Head of caudate nucleus (tissue), 42 donors: Measurements from ENCODE around the gene SPRYD3.
A peak's percentile ranks its signal among the peaks of the same experiment; 100 is the strongest.

ENCODE experiments used
- DNase-seq, 42 donors: peaks; one replicate each; pipeline versions ENCODE4 v3.0.0 to v3.0.0-alpha.2; 2020 to 2021; ENCODE audit warnings: mixed read lengths in 7 of 42
- intact Hi-C: fragments of 100-400 bp; cut with DNase I; formaldehyde crosslinking; loops from one replicate; pipeline ENCODE4 v1.15.0; 2022

Gene SPRYD3

GRCh38 chr12:53058674-53059433, 20.3 kb downstream of the SPRYD3 start:
- intact Hi-C loops: loop anchor here (5.0 kb wide), 1 partner anchor 38 kb away; the partner anchor contains the start of gene IGFBP6

GRCh38 chr12:53057816-53058500, 21.2 kb downstream of the SPRYD3 start:
- intact Hi-C loops: loop anchor here (5.0 kb wide), 1 partner anchor 39 kb away; the partner anchor contains the start of gene IGFBP6
- peak in 7 of 42 donors; percentile 4 to 36 (median 15) for DNase-seq

More at GRCh38 chr12:53058674-53059433, 20.3 kb downstream of the SPRYD3 start:
- DNase-seq: peak in 6 of 42 donors; percentile 5 to 34 (median 15)

- DNase-seq: peak in 3 of 42 donors; percentile 8 to 19 (median 12)
- intact Hi-C loops: loop anchor here (5.0 kb wide), 1 partner anchor 40 kb away; the partner anchor contains the start of gene IGFBP6
Measured at GRCh38 chr12:53056901-53057300, 22.3 kb downstream of the SPRYD3 start.

- peak in 6 of 42 donors; percentile 9 to 39 (median 24) for DNase-seq
- intact Hi-C loops: loop anchor here (5.0 kb wide), 1 partner anchor 41 kb away; the partner anchor contains the start of gene IGFBP6
Measured at GRCh38 chr12:53056296-53056695, 22.9 kb downstream of the SPRYD3 start.

GRCh38 chr12:53055471-53056266, 23.5 kb downstream of the SPRYD3 start:
- peak in 7 of 42 donors; percentile 4 to 30 (median 15) for DNase-seq
- intact Hi-C loops: loop anchor here (5.0 kb wide), 1 partner anchor 42 kb away; the partner anchor contains the start of gene IGFBP6

GRCh38 chr12:53054112-53054878, 24.9 kb downstream of the SPRYD3 start:
- peak; percentile 94 to 99 (median 98) for DNase-seq
- intact Hi-C loops: no loop called here

- intact Hi-C loops: no loop called here
Measured at GRCh38 chr12:53053218-53054111, 25.7 kb downstream of the SPRYD3 start.

GRCh38 chr12:53052419-53053217, 26.6 kb downstream of the SPRYD3 start:
- intact Hi-C loops: no loop called here
- DNase-seq: peak; percentile 80 to 97 (median 93)

More at GRCh38 chr12:53053218-53054111, 25.7 kb downstream of the SPRYD3 start:
- peak in 40 of 42 donors; percentile 50 to 83 (median 70) for DNase-seq

GRCh38 chr12:53051881-53052412, 27.2 kb downstream of the SPRYD3 start:
- intact Hi-C loops: no loop called here
- peak in 5 of 42 donors; percentile 5 to 45 (median 15) for DNase-seq

GRCh38 chr12:53051058-53051880, 27.9 kb downstream of the SPRYD3 start:
- intact Hi-C loops: no loop called here
- DNase-seq: peak; percentile 79 to 96 (median 90)

GRCh38 chr12:53050426-53051057, 28.6 kb downstream of the SPRYD3 start:
- DNase-seq: peak in 2 of 42 donors; percentile 9 to 12
- intact Hi-C loops: no loop called here

- DNase-seq: peak in 21 of 42 donors; percentile 20 to 76 (median 47)
- intact Hi-C loops: loop anchor here (5.0 kb wide), 2 partner anchors 42 to 133 kb away; partner anchors contain the start of genes CSAD, EIF4B and ZNF740
Measured at GRCh38 chr12:53049571-53050318, 29.4 kb downstream of the SPRYD3 start, which contains the start of gene TNS2. TNS2 (plus strand) TSS chr12:53050065; CDS start chr12:53050186, 121 bp downstream.

GRCh38 chr12:53048780-53049401, 30.3 kb downstream of the SPRYD3 start:
- intact Hi-C loops: loop anchor here (5.0 kb wide), 2 partner anchors 42 to 133 kb away; partner anchors contain the start of genes CSAD, EIF4B and ZNF740
- peak in 12 of 42 donors; percentile 17 to 70 (median 48) for DNase-seq
